Measurements from ENCODE around the gene KIF2C. TPM values are rescaled to one million over a fixed set of nuclear protein-coding genes. Genes with fewer than 3 reads are reported as not detected.

Gene KIF2C
- total RNA-seq, 1 donor from 2014 or later = 0.87 TPM

Other genes starting within 250 kb of the KIF2C start
- 11.8 TPM for gene TMEM53, start 65.4 kb upstream of the KIF2C start, total RNA-seq
- gene ARMH1, start 65.1 kb upstream of the KIF2C start, total RNA-seq = 0.78 TPM
- gene RNU5D-1, start 8.7 kb upstream of the KIF2C start, total RNA-seq = not detected
- 833 TPM for gene RPS8, start 35.7 kb downstream of the KIF2C start, total RNA-seq
- not detected for gene BEST4, start 48.3 kb downstream of the KIF2C start, total RNA-seq
- gene PLK3, start 60.5 kb downstream of the KIF2C start, total RNA-seq = 6.4 TPM
- 1.0 TPM for gene DYNLT4, start 67.5 kb downstream of the KIF2C start, total RNA-seq
- 2.8 TPM for gene BTBD19, start 68.7 kb downstream of the KIF2C start, total RNA-seq
- 0.43 TPM for gene PTCH2, start 103.4 kb downstream of the KIF2C start, total RNA-seq
- 41.8 TPM for gene EIF2B3, start 246.8 kb downstream of the KIF2C start, total RNA-seq